Measurements from ENCODE around the gene PABPN1L. TPM values are rescaled to one million over a fixed set of nuclear protein-coding genes. Genes with fewer than 3 reads are reported as not detected.
"Not testable (repeated sequence)": the region's sequence is repeated elsewhere in the genome, so short reads cannot be mapped to it uniquely, and the experiment has no call there.

The PABPN1L gene
- total RNA-seq, 3 donors from 2014 or later, result not detected

DNA sequence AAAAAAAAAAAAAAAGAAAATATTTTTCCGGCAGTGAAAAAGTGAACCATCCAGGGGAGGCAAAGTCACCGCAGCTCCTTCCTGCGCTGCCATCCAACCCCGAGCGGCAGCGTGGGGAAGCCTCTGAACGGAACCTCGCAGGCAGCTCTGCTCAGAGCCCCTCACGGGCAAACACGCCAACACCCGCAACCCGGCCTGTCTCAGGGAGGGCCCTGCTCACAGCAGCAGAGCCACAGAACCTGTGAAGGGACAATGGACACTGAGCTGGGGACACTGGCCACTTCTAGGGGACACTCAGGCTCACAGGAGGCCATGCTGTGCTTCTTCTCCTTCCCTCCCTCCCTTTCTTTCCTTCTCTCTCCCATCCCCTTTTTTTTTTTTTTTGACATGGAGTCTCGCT lies 33.4 kb downstream of the PABPN1L start:
- no peaks in the 10 kb centered on the region for H3K27me3 Mint-ChIP-seq (ENCODE audit: low read depth)
- H3K4me3 Mint-ChIP-seq, result no peak overlapping the region
- no peak for DNase-seq
- no peak for ATAC-seq
- H3K9me3 Mint-ChIP-seq, result no peaks in the 10 kb centered on the region
- no peaks in the 10 kb centered on the region for H3K4me1 Mint-ChIP-seq (ENCODE audit: low read depth)
- peaks cover 3% of the 10 kb centered on the region for H3K36me3 Mint-ChIP-seq (ENCODE audit: insufficient read depth)

DNA sequence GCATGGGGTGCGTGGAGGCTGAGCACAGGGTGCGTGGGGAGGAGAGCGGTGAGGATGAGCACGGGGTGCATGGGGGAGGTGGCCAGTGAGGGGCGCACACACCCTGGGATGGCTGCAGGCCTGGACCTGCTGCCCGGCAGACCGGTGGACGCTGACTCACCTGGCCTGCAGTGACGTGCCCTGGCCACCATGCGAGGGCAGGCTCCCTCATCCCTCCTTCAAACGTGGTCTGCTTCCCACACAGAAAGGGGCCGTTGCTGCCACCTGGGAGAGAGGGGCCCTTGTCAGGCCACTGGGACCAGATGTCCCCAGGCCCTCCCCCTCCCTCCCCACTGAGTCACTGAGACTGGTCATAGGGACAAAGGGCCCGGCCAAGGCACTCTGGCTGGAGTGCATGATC lies 34.6 kb downstream of the PABPN1L start:
- Mint-ChIP-seq H3K27me3 (ENCODE audit: low read depth) (no peaks in the 10 kb centered on the region), H3K4me1 (ENCODE audit: low read depth) (no peaks in the 10 kb centered on the region), H3K4me3 (no peak overlapping the region), H3K9me3 (no peaks in the 10 kb centered on the region), H3K36me3 (ENCODE audit: insufficient read depth) (peaks cover 3% of the 10 kb centered on the region)
- DNase-seq, result no peak
- ATAC-seq, result no peak

DNA sequence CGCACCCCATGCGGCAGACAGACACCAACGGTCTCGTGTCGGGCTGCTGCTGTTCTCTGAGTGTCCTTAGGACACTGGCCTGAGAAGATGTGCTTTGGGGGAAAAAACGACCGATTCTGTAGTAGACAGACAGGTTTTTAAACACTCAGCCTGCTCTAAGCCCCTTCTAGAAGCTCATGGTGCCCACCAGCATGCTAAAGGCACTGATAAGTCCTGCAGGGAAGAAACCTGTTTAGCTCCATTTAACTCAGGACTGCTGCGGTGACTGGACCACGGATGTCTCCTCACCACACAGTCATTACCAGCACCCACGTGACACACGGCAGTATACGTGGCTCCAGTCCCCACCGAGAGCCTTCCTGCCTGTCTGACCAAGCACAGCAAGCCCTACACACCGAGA lies 35.7 kb downstream of the PABPN1L start:
- no peak overlapping the region for H3K4me3 Mint-ChIP-seq
- ATAC-seq, result no peak

DNA sequence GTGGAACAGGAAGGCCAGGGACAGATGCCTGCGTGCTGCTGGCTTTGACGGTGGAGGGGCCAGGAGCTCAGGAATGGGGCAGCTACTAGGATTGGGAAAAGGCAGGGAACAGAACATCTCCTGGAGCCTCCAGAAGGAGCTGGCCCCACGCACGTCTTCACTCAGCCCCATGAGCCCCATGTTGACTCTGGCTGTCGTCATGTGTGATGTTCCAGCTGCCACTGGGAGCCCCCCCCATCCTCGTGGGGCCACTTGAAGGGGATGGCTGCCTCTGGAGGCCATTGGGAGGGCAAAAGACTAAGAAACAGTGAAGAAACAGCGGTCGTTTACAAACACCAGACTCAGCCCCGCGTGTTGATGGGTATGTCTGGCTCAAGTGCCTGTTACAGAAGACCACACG lies 36.2 kb downstream of the PABPN1L start:
- no peaks in the 10 kb centered on the region for H3K9me3 Mint-ChIP-seq
- ATAC-seq (no peak), DNase-seq (no peak)
- H3K4me3 Mint-ChIP-seq, result no peak overlapping the region
- H3K27me3 Mint-ChIP-seq (ENCODE audit: low read depth), result no peaks in the 10 kb centered on the region
- peaks cover 1% of the 10 kb centered on the region for H3K36me3 Mint-ChIP-seq (ENCODE audit: insufficient read depth)
- H3K4me1 Mint-ChIP-seq (ENCODE audit: low read depth), result no peaks in the 10 kb centered on the region

More for the DNA sequence above, 35.7 kb downstream of the PABPN1L start:
- no peaks in the 10 kb centered on the region for H3K4me1 Mint-ChIP-seq (ENCODE audit: low read depth)
- DNase-seq, result no peak
- H3K9me3 Mint-ChIP-seq, result no peaks in the 10 kb centered on the region
- H3K27me3 Mint-ChIP-seq (ENCODE audit: low read depth), result no peaks in the 10 kb centered on the region
- H3K36me3 Mint-ChIP-seq (ENCODE audit: insufficient read depth), result peaks cover 3% of the 10 kb centered on the region

DNA sequence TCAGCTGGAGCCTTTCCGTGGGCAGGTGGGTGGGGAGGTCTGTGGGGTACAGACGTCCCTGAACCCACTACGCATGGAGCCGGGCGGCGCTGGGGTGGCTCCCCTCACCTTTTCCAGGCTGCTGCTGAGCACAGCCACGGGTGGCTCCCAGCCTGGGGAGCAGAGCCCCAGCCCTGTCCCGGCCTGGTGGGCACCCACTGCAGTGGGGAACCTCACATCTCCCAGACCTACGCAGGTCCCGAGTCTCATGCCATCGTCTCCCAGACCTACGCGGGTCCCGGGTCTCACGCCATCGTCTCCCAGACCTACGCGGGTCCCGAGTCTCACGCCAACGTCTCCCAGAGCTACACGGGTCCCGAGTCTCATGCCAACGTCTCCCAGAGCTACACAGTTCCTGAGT lies 37.7 kb downstream of the PABPN1L start:
- ATAC-seq, result no peak
- Mint-ChIP-seq H3K4me1 (ENCODE audit: low read depth) (no peaks in the 10 kb centered on the region), H3K9me3 (no peaks in the 10 kb centered on the region), H3K27me3 (ENCODE audit: low read depth) (no peaks in the 10 kb centered on the region), H3K4me3 (no peak overlapping the region), H3K36me3 (ENCODE audit: insufficient read depth) (no peaks in the 10 kb centered on the region)
- DNase-seq, result no peak

DNA sequence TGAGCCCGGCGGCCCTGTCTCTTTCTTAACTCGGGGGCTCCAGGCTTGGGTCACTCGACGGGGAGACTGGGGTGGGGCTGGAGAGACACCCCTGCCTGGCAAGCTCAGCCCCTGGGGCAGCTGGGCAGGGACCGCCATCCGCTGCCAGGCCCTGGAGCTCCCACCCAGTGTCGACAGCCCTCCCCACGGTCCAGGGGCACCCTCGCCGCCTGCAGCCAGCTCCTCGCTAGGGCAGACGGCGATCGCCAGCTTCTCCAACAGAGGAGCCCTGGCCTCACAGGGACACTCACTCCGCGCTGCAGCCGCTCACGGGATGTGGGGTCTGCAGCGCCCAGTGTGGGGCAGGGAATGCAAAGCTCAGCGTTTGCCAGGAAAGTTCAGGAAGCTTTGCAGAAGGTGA lies 38.7 kb downstream of the PABPN1L start:
- Mint-ChIP-seq H3K9me3 (no peaks in the 10 kb centered on the region), H3K27me3 (ENCODE audit: low read depth) (no peaks in the 10 kb centered on the region), H3K36me3 (ENCODE audit: insufficient read depth) (peaks cover 1% of the 10 kb centered on the region), H3K4me1 (ENCODE audit: low read depth) (no peaks in the 10 kb centered on the region), H3K4me3 (no peak overlapping the region)
- DNase-seq (no peak), ATAC-seq (no peak)

DNA sequence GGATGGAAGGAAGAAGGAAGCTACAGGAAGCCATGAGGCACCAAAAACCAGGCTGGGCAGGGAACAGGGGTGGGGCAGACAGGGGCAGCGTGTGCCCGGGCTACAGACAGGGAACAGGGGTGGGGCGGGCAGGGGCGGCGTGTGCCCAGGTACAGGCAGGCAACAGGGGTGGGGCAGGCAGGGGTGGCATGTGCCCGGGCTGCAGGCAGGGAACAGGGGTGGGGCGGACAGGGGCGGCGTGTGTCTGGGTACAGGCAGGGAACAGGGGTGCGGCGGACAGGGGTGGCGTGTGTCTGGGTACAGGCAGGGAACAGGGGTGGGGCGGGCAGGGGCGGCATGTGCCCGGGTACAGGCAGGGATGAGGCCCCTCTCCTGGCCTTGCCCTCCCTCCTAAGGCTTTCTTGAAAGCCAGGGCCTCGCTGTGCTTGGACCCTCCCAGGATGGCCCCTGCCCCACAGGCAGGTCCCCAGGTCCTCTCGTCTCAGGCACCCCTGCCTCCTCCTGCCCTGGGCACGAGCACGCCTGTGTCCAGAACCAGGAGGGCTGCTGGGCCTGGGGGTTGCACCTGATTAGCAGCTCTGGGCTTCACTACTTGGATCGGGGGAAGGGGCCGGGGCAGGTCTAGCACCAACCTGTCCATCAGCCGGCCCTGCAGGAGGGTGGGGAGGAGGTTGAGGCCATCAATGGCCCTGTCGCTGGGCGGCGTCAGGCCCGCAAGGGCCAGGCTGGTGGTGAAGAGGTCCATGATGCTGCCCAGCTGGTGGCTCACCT lies 40.2 kb downstream of the PABPN1L start:
- Mint-ChIP-seq H3K4me3 (no peak overlapping the region), H3K36me3 (ENCODE audit: insufficient read depth) (peaks cover 3% of the 10 kb centered on the region), H3K4me1 (ENCODE audit: low read depth) (no peaks in the 10 kb centered on the region), H3K27me3 (ENCODE audit: low read depth) (no peaks in the 10 kb centered on the region), H3K9me3 (no peaks in the 10 kb centered on the region)
- ATAC-seq (no peak), DNase-seq (no peak)

DNA sequence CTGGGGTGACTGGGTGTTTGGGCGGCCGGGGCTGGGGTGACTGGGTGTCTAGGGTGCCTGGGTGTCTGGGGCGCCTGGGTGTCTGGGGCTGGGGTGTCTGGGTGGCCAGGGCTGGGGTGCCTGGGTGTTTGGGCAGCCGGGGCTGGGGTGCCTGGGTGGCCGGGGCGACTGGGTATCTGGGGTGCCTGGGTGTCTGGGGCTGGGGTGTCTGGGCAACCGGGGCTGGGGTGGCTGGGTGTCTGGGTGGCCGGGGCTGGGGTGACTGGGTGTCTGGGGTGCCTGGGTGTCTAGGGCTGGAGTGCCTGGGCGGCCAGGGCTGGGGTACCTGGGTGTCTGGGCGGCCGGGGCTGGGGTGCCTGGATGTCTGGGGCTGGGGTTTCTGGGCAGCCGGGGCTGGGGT lies 41.3 kb downstream of the PABPN1L start:
- H3K9me3 Mint-ChIP-seq, result no peaks in the 10 kb centered on the region
- no peak for DNase-seq

DNA sequence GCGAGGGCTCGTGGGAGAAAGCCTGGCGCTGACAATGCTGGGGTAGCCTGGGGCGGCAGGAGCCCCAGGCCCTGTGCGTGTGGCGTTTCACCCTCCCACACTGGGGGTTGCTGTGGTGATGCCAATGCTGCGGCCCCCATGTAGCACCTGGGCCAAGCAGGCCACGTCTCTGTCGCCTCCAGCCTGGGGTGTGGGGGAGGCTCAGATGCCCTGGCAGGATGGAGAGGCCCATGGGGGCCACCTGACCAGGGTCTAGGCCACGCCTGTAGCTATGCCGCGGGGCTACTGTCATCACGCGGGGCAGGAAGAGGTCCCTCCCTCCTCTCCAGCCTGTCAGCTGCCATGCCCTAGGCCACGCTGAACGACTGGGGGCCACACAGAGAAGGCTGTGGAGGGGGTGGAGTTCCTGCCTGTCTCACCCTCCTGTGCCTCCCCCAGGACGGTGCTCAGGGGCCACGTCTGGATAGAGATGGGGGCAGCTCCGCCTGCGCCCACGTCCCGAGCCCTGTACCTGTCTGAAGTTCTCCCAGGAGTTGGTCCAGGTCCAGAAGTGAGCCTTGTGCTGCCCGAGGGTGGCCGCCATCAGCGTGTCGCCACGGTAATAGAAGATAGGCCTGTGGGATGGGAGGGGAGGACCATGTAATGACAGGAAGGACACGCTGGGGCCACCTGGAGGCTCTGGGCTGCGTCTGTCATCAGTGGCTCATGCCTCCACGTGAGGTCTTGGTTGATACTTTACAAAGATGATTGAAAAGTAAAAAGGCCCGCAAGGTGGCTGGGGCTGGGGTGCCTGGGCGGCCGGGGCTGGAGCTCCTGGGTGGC lies 42.0 kb downstream of the PABPN1L start:
- Mint-ChIP-seq H3K9me3 (no peaks in the 10 kb centered on the region), H3K36me3 (ENCODE audit: insufficient read depth) (peaks cover 3% of the 10 kb centered on the region), H3K4me3 (no peak overlapping the region), H3K27me3 (ENCODE audit: low read depth) (no peaks in the 10 kb centered on the region), H3K4me1 (ENCODE audit: low read depth) (no peaks in the 10 kb centered on the region)
- DNase-seq (no peak), ATAC-seq (no peak)

More for the DNA sequence above, 41.3 kb downstream of the PABPN1L start:
- no peaks in the 10 kb centered on the region for H3K4me1 Mint-ChIP-seq (ENCODE audit: low read depth)
- no peaks in the 10 kb centered on the region for H3K27me3 Mint-ChIP-seq (ENCODE audit: low read depth)
- no peak for ATAC-seq
- no peak overlapping the region for H3K4me3 Mint-ChIP-seq
- H3K36me3 Mint-ChIP-seq (ENCODE audit: insufficient read depth), result peaks cover 3% of the 10 kb centered on the region

DNA sequence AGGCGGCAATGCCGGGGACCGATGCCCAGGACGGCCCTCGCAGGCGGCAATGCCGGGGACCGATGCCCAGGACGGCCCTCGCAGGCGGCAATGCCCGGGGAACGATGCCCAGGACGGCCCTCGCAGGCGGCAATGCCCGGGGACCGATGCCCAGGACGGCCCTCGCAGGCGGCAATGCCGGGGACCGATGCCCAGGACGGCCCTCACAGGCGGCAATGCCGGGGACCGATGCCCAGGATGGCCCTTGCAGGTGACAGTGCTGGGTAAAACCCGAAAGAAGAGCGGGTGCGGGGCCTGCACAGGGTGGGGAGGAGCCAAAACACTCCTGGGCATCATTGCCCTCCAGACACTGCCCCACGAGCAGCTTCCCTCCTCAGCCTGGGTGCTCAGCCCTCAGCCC lies 42.8 kb downstream of the PABPN1L start:
- H3K4me1 Mint-ChIP-seq (ENCODE audit: low read depth); H3K36me3 Mint-ChIP-seq (ENCODE audit: insufficient read depth); H3K9me3 Mint-ChIP-seq; H3K27me3 Mint-ChIP-seq (ENCODE audit: low read depth); H3K4me3 Mint-ChIP-seq; DNase-seq; ATAC-seq: not testable (repeated sequence)

DNA sequence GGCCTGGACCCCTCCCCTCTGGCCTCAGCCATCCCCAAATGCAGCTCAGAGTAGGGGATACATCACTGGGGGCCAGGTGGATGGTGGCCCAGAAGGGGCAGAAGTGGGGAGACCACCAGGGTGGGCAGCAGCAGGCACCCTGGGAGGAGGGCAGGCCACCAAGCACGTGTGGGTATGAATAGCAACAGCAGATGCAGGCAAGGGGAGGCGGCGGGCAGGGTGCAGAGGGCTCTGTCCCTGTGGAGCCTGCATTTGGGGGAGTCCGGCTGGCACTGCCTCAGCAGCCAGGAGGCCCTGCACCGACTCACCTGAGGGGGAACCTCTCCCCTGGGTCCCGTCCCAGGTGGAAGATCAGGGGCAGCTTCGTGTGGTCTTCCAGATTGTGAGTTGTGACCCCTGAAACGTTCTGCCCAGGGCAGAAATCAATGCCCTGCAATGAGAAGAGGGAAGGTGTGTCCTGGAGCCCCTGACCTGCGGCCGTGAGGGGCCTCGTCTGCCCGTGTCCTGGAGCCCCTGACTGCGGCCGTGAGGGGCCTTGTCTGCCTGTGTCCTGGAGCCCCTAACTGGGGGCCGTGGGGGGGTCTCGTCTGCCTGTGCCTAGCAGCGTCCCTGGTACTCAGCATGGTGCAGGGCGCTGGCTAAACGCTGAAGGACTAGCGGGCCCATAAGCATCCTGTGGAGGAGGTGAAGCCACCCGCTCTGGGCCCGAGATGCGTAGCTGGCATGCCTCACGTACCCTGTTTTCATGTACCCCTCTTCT lies 44.0 kb downstream of the PABPN1L start:
- DNase-seq (no peak), ATAC-seq (no peak)
- H3K27me3 Mint-ChIP-seq (ENCODE audit: low read depth), result no peaks in the 10 kb centered on the region
- no peaks in the 10 kb centered on the region for H3K4me1 Mint-ChIP-seq (ENCODE audit: low read depth)
- no peak overlapping the region for H3K4me3 Mint-ChIP-seq
- H3K36me3 Mint-ChIP-seq (ENCODE audit: insufficient read depth), result peaks cover 3% of the 10 kb centered on the region
- no peaks in the 10 kb centered on the region for H3K9me3 Mint-ChIP-seq

DNA sequence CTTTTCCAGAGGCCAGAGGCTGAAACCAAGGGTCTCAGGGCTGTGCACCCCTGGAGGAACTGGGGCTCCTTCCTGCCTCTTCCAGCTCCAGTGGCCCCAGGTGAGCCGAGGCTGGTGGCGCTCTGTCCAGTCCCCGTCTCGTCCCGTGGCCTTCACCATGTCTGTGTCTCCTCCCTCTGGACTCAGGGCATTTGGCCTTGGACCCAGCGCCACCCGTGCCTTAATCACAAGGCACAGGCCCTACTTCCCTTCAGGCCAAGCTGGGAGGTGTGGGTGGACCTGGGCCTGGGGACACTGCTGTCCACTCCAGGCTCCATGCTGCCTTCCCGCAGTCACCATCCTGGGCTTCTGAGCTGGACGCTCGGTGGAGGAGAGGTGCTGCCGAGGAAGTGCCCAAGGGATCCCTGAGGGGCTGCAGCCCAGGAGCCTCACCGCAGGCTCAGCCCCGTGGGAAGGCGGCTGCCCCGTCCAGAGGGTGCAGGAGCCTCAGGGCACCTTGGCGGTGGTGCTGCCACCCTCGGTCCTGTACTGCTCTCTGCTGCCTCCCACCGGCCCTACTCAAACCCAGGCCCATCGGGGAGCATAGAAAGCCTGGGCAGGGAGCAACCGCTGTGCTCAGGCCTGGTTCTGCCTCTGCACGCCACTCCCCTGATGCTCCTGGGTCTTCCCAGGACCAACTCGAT lies 45.2 kb downstream of the PABPN1L start:
- Mint-ChIP-seq H3K4me3 (no peak overlapping the region), H3K9me3 (no peaks in the 10 kb centered on the region), H3K27me3 (ENCODE audit: low read depth) (no peaks in the 10 kb centered on the region), H3K4me1 (ENCODE audit: low read depth) (no peaks in the 10 kb centered on the region), H3K36me3 (ENCODE audit: insufficient read depth) (peaks cover 3% of the 10 kb centered on the region)
- ATAC-seq, result no peak
- DNase-seq, result no peak

DNA sequence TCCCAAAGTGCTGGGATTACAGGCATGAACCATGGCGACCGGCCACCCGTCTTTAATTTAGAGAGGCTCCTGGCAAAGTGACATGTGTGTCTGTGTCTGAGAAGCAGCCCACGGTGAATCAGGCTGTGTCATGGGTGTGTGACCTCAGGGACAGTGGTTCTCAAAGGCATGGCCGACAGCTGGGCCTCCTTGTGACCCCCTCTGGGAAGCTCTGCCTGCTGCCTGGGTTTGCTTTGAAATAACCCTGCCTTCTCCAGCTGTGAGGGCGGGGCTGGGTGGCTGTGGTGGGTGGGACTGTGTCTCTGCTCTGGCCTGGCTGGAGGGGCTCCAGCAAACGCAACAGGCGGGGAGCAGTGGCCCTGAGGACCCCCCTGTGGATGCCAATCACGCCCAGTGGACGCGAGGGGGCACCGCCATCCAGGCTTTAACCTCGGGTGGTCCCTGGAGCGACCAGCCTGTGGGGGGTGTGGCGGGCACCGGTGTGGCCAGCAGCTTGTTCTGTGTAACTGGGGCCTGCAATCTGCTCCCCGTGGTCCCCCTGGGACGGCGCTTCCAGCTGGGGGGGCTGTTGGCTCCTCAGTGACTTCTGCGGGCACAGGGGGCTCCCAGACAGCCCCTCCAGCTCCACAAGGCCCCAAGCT lies 46.0 kb downstream of the PABPN1L start:
- ATAC-seq, result no peak
- peaks cover 3% of the 10 kb centered on the region for H3K36me3 Mint-ChIP-seq (ENCODE audit: insufficient read depth)
- no peaks in the 10 kb centered on the region for H3K9me3 Mint-ChIP-seq
- H3K4me3 Mint-ChIP-seq, result no peak overlapping the region
- no peaks in the 10 kb centered on the region for H3K27me3 Mint-ChIP-seq (ENCODE audit: low read depth)
- H3K4me1 Mint-ChIP-seq (ENCODE audit: low read depth), result no peaks in the 10 kb centered on the region
- DNase-seq, result no peak

DNA sequence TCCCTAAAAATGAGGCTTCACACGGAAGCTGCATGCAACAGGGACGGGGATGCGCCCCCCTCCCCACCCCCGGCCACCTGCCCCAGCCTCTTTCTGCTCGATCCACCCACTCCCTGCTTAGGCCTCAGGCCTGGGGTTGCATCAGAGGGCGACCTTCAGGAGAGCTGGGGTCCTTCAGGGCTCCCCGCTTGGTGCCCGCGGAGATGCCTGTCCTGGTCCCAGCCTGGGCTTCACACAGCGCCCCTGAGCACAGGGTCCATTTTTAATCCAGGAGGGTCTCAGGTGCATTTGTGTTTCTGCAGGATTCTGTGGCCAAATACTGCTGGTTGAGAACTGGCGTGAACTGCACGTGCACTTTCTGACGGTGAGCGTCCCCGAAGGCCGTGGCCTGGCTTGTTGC lies 47.3 kb downstream of the PABPN1L start:
- Mint-ChIP-seq H3K4me3 (no peak overlapping the region), H3K27me3 (ENCODE audit: low read depth) (no peaks in the 10 kb centered on the region), H3K36me3 (ENCODE audit: insufficient read depth) (peaks cover 3% of the 10 kb centered on the region), H3K4me1 (ENCODE audit: low read depth) (no peaks in the 10 kb centered on the region), H3K9me3 (no peaks in the 10 kb centered on the region)
- DNase-seq, result no peak
- no peak for ATAC-seq

All from activated T-cell treated with anti-CD3 and anti-CD28 coated beads, Interleukin-2, amount 50 U/mL, for 4 hours (primary cell).